ENCODE data around the gene PHF2. TPM values are rescaled to one million over a fixed set of nuclear protein-coding genes. Genes with fewer than 3 reads are reported as not detected.

PHF2 gene
- total RNA-seq, 2 donors from 2014 or later, result 32.4 to 32.9 TPM

GRCh38 chr9:93557366-93558137, 18.8 kb upstream of the PHF2 start:
- H3K4me1 ChIP-seq (replicated peaks), result no peaks in the 10 kb centered on the region
- no peaks in the 10 kb centered on the region for H3K27me3 ChIP-seq (replicated peaks; ENCODE audit: insufficient read depth)
- H3K9me3 ChIP-seq, result no peaks in the 10 kb centered on the region
- H3K4me3 ChIP-seq, result no peak overlapping the region
- peaks cover 0 to 9% of the 10 kb centered on the region in 2 donors for H3K36me3 ChIP-seq
- intact Hi-C loops (cut with DNase I), result no loop called here
- WGBS, result 81% methylated on average over 15 of the region's 15 CpGs
- no peak overlapping the region for H3K27ac ChIP-seq
- no peak for TF ChIP-seq CTCF (IDR thresholded peaks at IDR 0.05)
- no peak for TF ChIP-seq POLR2AphosphoS5 (IDR thresholded peaks at IDR 0.05)
- TF ChIP-seq POLR2A (IDR thresholded peaks at IDR 0.05), result no peak
- DNase-seq (ENCODE audit: low spot score), result no peak

GRCh38 chr9:93558503-93558902, 17.9 kb upstream of the PHF2 start:
- TF ChIP-seq CTCF (IDR thresholded peaks at IDR 0.05), result no peak
- Histone ChIP-seq H3K9me3 (no peaks in the 10 kb centered on the region), H3K4me3 (no peak overlapping the region), H3K27ac (no peak overlapping the region), H3K27me3 (replicated peaks; ENCODE audit: insufficient read depth) (no peaks in the 10 kb centered on the region), H3K4me1 (replicated peaks) (no peaks in the 10 kb centered on the region), H3K36me3 (peaks cover 0 to 9% of the 10 kb centered on the region in 2 donors)
- no peak for DNase-seq (ENCODE audit: low spot score)
- intact Hi-C loops (cut with DNase I), result no loop called here
- WGBS, result 87% methylated on average over 14 of the region's 14 CpGs

- H3K9me3 ChIP-seq, result no peaks in the 10 kb centered on the region
- H3K4me1 ChIP-seq (replicated peaks), result no peaks in the 10 kb centered on the region
- DNase-seq (ENCODE audit: low spot score), result no peak
- no peak for TF ChIP-seq POLR2AphosphoS5 (IDR thresholded peaks at IDR 0.05)
- TF ChIP-seq CTCF (IDR thresholded peaks at IDR 0.05), result no peak
- TF ChIP-seq POLR2A (IDR thresholded peaks at IDR 0.05), result no peak
- no peak overlapping the region for H3K27ac ChIP-seq
- intact Hi-C loops (cut with DNase I), result loop anchor here (10.0 kb wide), 2 partner anchors 406 to 466 kb away; partner anchors contain the start of gene CARD19
- WGBS, result 79% methylated on average over 5 of the region's 5 CpGs
- H3K27me3 ChIP-seq (replicated peaks; ENCODE audit: insufficient read depth), result no peaks in the 10 kb centered on the region
- H3K4me3 ChIP-seq, result no peak overlapping the region
- peaks cover 6 to 10% of the 10 kb centered on the region in 2 donors for H3K36me3 ChIP-seq
These were observed 15.4 kb upstream of the PHF2 start for GRCh38 chr9:93560991-93561390.

GRCh38 chr9:93562157-93562556, 14.2 kb upstream of the PHF2 start:
- Histone ChIP-seq H3K36me3 (peaks cover 6 to 10% of the 10 kb centered on the region in 2 donors), H3K9me3 (no peaks in the 10 kb centered on the region), H3K27ac (no peak overlapping the region), H3K27me3 (replicated peaks; ENCODE audit: insufficient read depth) (no peaks in the 10 kb centered on the region), H3K4me3 (no peak overlapping the region), H3K4me1 (replicated peaks) (no peaks in the 10 kb centered on the region)
- intact Hi-C loops (cut with DNase I), result loop anchor here (10.0 kb wide), 2 partner anchors 407 to 467 kb away; partner anchors contain the start of gene CARD19
- no peak for TF ChIP-seq POLR2AphosphoS5 (IDR thresholded peaks at IDR 0.05)
- no peak for TF ChIP-seq POLR2A (IDR thresholded peaks at IDR 0.05)
- no peak for TF ChIP-seq CTCF (IDR thresholded peaks at IDR 0.05)
- WGBS, result 25% methylated on average over 2 of the region's 2 CpGs
- peak; percentile 43 for DNase-seq (ENCODE audit: low spot score)

- intact Hi-C loops (cut with DNase I), result loop anchor here (5.0 to 10.0 kb wide), 3 partner anchors 258 to 470 kb away; partner anchors contain the start of gene CARD19
- no peak for TF ChIP-seq POLR2A (IDR thresholded peaks at IDR 0.05)
- TF ChIP-seq POLR2AphosphoS5 (IDR thresholded peaks at IDR 0.05), result no peak
- TF ChIP-seq CTCF (IDR thresholded peaks at IDR 0.05), result no peak
- peaks cover 0 to 10% of the 10 kb centered on the region in 2 donors for H3K36me3 ChIP-seq
- WGBS, result 86% methylated on average over 4 of the region's 4 CpGs
- DNase-seq (ENCODE audit: low spot score), result no peak
- no peaks in the 10 kb centered on the region for H3K4me1 ChIP-seq (replicated peaks)
- no peak overlapping the region for H3K27ac ChIP-seq
- no peaks in the 10 kb centered on the region for H3K27me3 ChIP-seq (replicated peaks; ENCODE audit: insufficient read depth)
- no peaks in the 10 kb centered on the region for H3K9me3 ChIP-seq
- H3K4me3 ChIP-seq, result no peak overlapping the region
These were observed 11.3 kb upstream of the PHF2 start for GRCh38 chr9:93565089-93565488.
